Limb (tissue), 2 donors: ENCODE data around the gene RET.
A peak's percentile ranks its signal among the peaks of the same experiment; 100 is the strongest.

Source experiments
- DNase-seq, 2 donors: peaks; one replicate each; pipeline ENCODE4 v3.0.0-alpha.2; 2016; ENCODE audit errors: extremely low spot score in 2 of 2

The RET gene

DNA sequence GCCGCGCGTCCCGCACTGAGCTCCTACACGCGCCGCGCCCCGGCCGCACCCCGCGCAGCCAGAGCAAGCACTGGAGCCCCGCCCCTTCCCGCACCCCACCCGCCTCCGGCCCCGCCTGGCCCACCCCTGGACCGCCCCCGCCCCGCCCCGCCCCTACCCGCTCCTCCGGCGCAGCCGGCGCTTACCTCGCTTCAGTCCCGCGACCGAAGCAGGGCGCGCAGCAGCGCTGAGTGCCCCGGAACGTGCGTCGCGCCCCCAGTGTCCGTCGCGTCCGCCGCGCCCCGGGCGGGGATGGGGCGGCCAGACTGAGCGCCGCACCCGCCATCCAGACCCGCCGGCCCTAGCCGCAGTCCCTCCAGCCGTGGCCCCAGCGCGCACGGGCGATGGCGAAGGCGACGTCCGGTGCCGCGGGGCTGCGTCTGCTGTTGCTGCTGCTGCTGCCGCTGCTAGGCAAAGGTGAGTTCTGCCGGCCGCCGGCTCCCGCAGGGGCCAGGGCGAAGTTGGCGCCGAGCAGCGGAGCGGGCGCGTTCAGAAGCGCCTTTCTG is at the start of gene RET:
TSS of gene RET (plus strand) at position 194 of the 545 bp plus-strand sequence. CDS start at position 384, 190 bp downstream.
- peak in 1 of 2 donors; percentile 74 for DNase-seq

DNA sequence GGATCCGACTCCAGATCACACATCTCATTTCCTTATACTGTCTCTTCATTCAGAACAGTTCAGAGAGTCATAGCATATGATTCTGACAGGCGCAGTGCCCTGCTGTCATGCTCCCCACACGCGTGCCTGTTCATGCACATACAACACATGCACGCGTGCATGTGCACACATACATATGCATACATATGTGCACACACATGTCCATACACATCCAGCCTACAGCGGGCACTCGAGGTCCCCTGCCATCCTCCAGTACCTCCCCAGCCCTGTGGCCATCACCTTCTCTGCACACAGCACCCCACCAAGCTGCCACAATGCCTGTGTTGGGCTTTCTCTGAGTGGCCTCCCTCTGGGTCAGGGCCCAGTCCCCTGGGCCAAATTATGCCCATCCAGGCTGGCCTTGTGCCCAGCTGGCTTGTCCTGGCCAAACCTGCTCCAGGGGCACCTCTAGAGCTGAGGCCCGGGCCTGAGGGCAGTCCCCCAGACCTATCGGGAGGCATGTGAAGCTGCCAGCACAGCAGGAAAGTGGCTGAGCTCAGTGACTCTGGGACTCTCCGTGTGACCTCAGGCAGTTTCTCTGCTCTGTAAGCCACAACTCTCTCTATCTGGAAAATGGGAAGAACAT is 49.4 kb upstream of the RET start:
- no peak for DNase-seq

- DNase-seq, result no peak
Measured at GRCh38 chr10:43028143-43028542, 48.7 kb upstream of the RET start.

DNA sequence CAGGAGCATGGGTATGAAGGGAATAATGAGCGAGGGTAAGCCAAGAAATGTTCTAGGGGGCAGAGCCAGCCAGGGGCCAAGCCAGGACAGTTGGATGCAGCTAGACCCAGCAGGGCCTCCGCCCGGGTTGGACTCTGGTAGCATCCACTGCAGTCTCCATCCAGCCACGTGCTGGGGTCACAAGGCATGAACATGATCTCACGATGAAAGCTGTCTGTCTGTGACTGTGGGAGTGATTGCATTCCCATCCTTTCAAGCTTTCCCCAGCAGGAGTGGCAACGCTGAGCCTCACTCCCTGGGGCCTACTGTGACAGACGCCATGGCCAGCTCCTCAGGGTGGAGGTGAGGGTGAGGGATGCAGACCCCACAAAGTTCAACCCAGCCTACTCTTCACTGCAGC is 47.8 kb upstream of the RET start:
- no peak for DNase-seq

GRCh38 chr10:43032613-43033012 is 44.3 kb upstream of the RET start:
- DNase-seq, result no peak

- no peak for DNase-seq
Measured at GRCh38 chr10:43035800-43036199, 41.1 kb upstream of the RET start.

- no peak for DNase-seq
Measured at GRCh38 chr10:43036481-43037428, 40.1 kb upstream of the RET start.

- DNase-seq, result no peak
Measured at GRCh38 chr10:43037440-43037839, 39.4 kb upstream of the RET start.

- DNase-seq, result no peak
Measured at GRCh38 chr10:43037942-43038782, 38.7 kb upstream of the RET start.

DNA sequence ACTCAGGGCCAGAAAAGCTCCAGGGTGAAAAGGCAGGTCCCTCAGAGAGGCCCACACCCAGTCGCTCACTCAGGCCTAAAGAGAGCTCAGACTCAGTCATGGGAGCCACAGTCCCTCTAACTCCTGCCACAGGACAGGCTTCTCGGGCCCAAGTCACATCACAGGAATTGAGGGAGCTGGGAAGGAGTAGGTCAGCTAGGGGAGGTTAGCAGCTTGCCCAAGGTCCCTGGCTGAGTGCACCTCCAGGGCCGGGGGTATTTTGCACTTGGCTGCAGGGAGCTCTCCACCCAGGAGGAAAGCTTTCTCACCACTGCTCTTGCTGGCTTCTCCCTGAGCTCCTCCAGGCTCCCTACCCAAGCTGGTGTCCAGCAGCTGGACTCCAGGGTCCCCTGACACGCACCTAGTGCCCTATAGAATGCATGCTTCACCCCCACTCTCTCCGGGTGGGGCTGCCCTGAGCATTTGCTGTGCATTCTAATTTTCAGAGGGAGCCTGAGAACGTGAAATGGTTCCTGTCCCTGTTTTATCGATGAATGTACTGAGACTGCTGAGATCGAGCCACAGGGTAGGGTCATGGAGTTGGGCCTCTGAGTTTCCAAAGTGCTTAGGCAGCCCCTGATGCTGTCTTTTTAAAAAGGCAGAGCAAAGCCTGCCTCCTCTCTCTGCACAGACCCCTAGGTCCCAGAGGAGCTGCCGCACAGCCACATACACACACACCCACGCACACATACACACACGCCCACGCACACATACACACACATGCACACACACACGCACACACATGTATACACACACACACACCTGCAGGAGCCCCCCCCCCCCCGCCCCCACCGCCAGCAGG is 37.9 kb upstream of the RET start:
- no peak for DNase-seq

- no peak for DNase-seq
Measured at GRCh38 chr10:43039624-43040481, 37.0 kb upstream of the RET start.

DNA sequence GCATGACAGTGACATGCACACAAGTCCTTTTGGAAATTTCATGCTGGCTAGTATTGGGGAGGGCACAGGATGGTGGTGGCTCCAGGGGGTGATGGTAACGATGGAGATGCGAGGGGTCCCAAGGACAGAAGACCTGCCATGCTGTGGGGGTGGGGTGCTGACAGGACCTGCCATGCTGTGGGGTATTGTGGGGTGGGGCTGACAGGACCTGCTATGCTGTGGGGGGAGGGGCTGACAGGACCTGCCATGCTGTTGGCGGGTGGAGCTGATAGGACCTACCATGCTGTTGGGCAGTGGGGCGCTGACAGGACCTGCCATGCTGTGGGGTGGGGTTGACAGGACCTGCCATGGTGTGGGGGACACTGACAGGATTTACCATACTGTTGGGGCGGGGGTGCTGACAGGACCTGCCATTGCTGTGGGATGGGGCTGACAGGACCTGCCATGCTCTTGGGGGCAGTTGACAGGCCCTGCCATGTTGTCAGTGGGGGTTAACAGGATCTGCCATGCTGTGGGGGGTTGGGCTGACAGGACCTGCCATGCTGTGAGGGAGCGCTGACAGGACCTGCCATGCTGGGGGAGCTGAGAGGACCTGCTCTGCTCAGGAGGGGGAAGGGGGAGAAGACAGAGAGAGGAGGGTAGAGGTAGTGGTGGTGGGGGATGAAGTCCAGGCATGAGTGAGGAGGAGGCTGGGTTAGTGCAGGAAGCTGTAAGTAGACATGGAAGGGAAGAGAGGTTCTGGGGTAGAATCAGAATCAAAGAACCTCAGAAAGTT is 36.2 kb upstream of the RET start:
- DNase-seq, result no peak

GRCh38 chr10:43041422-43042342 is 35.2 kb upstream of the RET start:
- DNase-seq, result no peak

GRCh38 chr10:43042503-43043341 is 34.1 kb upstream of the RET start:
- DNase-seq, result no peak

- DNase-seq, result no peak
Measured at GRCh38 chr10:43043342-43043772, 33.5 kb upstream of the RET start.

GRCh38 chr10:43043773-43044447 is 33.0 kb upstream of the RET start:
- no peak for DNase-seq
